ENCODE measurements around the gene RAPH1. TPM values are rescaled to one million over a fixed set of nuclear protein-coding genes. Genes with fewer than 3 reads are reported as not detected.

RAPH1 gene
- total RNA-seq, 1 donor from 2014 or later: 38.6 TPM

DNA sequence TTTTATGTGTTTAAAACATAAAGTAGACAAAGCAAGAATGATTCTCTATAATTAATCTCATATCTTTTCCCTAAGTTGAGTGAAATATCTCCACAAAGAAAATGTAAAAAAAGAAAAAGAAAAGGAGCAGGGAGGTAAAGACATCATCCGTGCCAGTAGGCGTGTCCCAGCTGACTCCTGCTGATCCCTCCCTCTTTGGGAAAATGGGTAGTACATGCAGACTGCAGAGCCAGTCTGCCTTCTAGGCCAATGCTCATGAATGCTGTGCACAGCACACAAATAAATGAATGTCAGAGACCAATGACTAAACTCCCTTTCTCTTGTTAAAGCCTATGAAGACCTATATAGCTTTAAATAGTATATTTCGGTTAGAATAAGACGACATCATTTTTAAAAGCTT, 64.7 kb downstream of the RAPH1 start:
- TF ChIP-seq, protein P1, sequence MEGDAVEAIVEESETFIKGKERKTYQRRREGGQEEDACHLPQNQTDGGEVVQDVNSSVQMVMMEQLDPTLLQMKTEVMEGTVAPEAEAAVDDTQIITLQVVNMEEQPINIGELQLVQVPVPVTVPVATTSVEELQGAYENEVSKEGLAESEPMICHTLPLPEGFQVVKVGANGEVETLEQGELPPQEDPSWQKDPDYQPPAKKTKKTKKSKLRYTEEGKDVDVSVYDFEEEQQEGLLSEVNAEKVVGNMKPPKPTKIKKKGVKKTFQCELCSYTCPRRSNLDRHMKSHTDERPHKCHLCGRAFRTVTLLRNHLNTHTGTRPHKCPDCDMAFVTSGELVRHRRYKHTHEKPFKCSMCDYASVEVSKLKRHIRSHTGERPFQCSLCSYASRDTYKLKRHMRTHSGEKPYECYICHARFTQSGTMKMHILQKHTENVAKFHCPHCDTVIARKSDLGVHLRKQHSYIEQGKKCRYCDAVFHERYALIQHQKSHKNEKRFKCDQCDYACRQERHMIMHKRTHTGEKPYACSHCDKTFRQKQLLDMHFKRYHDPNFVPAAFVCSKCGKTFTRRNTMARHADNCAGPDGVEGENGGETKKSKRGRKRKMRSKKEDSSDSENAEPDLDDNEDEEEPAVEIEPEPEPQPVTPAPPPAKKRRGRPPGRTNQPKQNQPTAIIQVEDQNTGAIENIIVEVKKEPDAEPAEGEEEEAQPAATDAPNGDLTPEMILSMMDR (IDR thresholded peaks at IDR 0.05): no peak
- Mint-ChIP-seq H3K36me3 (ENCODE audit: unreplicated experiment) (peaks cover 9% of the 10 kb centered on the region), H3K27me3 (ENCODE audit: unreplicated experiment) (no peaks in the 10 kb centered on the region), H3K27ac (ENCODE audit: unreplicated experiment) (no peak overlapping the region), H3K9me3 (ENCODE audit: unreplicated experiment) (no peaks in the 10 kb centered on the region), H3K4me3 (ENCODE audit: unreplicated experiment) (no peak overlapping the region), H3K4me1 (ENCODE audit: unreplicated experiment) (peaks cover 14% of the 10 kb centered on the region)
- no peak for DNase-seq (ENCODE audit: extremely low spot score, unreplicated experiment)

DNA sequence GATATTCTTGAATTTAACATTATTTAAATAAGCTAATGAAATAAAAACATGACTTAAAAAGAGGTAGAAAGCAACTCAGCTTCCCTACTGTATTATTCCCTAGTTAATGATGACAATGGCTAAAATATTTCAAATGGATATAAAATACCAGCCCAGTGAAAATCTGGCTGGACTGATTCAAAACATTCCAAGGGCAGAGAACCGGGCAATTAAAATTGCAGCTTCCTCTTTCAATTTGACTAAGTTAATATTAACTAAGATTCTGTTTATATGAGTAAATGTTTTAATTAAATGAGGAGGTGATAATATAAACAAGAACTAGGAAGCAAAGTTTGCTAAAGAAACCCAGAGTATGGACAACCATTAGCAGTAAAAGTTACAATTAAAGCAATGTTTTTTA, 65.6 kb downstream of the RAPH1 start:
- Mint-ChIP-seq H3K4me1 (ENCODE audit: unreplicated experiment) (peaks cover 16% of the 10 kb centered on the region), H3K27ac (ENCODE audit: unreplicated experiment) (peak overlapping the region; percentile 33), H3K4me3 (ENCODE audit: unreplicated experiment) (no peak overlapping the region), H3K27me3 (ENCODE audit: unreplicated experiment) (no peaks in the 10 kb centered on the region), H3K36me3 (ENCODE audit: unreplicated experiment) (peaks cover 11% of the 10 kb centered on the region), H3K9me3 (ENCODE audit: unreplicated experiment) (no peaks in the 10 kb centered on the region)
- TF ChIP-seq, protein P1 (IDR thresholded peaks at IDR 0.05): no peak
- no peak for DNase-seq (ENCODE audit: extremely low spot score, unreplicated experiment)

DNA sequence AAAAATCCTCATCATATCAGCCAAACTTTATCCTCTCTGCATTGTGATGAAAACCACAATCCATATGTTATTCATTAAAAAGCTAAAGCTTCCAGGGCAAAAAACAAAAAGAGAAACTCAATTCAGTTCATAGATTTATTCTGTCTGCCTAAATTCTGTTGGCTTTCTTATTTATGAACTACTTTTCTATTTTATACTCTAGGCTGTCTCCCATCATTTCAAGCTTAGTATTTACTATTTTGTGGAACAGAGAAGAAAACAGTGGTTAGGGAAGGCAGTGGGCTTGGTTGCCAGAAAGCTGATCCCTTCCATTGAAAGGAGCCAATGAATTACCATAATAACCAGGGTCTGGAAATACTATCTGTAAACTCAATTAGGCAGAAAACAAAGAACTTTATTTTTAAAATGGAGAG, 71.8 kb downstream of the RAPH1 start:
- no peak for DNase-seq (ENCODE audit: extremely low spot score, unreplicated experiment)
- TF ChIP-seq, protein P1 (IDR thresholded peaks at IDR 0.05): no peak
- H3K9me3 Mint-ChIP-seq (ENCODE audit: unreplicated experiment): no peaks in the 10 kb centered on the region
- peak overlapping the region; percentile 95 for H3K27ac Mint-ChIP-seq (ENCODE audit: unreplicated experiment)
- H3K4me1 Mint-ChIP-seq (ENCODE audit: unreplicated experiment): peaks cover 31% of the 10 kb centered on the region
- H3K36me3 Mint-ChIP-seq (ENCODE audit: unreplicated experiment): peaks cover 18% of the 10 kb centered on the region
- no peaks in the 10 kb centered on the region for H3K27me3 Mint-ChIP-seq (ENCODE audit: unreplicated experiment)
- H3K4me3 Mint-ChIP-seq (ENCODE audit: unreplicated experiment): peak overlapping the region; percentile 48

DNA sequence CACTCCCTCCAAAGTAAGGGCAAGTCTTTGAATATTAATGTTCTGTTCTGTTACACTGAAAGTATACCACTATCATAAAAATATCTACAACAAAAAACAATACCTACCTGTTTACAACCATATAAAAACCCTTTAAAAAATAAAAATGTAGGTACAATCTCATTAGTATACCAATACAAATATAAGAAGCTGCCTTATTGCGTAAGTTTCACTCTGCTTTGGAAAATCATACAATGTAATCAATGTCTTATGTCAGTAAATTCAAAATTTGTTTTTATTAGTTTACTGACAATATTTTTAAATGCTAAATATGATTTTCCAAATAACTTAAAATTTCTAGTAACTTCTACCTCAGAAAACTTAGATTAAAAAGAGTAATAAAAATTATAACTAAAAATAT, 72.8 kb downstream of the RAPH1 start:
- Mint-ChIP-seq H3K4me1 (ENCODE audit: unreplicated experiment) (peaks cover 31% of the 10 kb centered on the region), H3K27me3 (ENCODE audit: unreplicated experiment) (no peaks in the 10 kb centered on the region), H3K9me3 (ENCODE audit: unreplicated experiment) (no peaks in the 10 kb centered on the region), H3K4me3 (ENCODE audit: unreplicated experiment) (no peak overlapping the region), H3K27ac (ENCODE audit: unreplicated experiment) (peak overlapping the region; percentile 86), H3K36me3 (ENCODE audit: unreplicated experiment) (peaks cover 18% of the 10 kb centered on the region)
- TF ChIP-seq, protein P1 (IDR thresholded peaks at IDR 0.05): no peak
- DNase-seq (ENCODE audit: extremely low spot score, unreplicated experiment): no peak

DNA sequence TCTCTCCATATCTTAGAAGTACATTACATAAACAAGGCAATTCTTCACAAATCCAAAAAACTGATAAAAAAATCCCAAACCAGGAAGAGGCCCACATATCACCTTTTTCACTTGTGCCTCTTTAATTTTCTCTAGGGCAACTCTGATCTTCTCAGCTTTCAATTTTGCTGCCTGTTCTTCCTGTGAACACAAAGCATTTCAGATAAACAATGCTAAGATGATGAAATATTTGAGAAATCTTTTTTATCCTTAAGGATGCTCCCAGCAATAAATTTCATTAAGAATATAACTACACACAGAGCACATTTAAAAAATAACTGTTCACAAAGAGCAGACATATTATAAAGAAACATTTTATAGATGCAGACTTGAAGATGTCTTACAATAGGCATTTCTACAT, 73.4 kb downstream of the RAPH1 start:
- Mint-ChIP-seq H3K27ac (ENCODE audit: unreplicated experiment) (peak overlapping the region; percentile 86), H3K27me3 (ENCODE audit: unreplicated experiment) (no peaks in the 10 kb centered on the region), H3K9me3 (ENCODE audit: unreplicated experiment) (no peaks in the 10 kb centered on the region), H3K36me3 (ENCODE audit: unreplicated experiment) (peaks cover 18% of the 10 kb centered on the region), H3K4me1 (ENCODE audit: unreplicated experiment) (peaks cover 31% of the 10 kb centered on the region), H3K4me3 (ENCODE audit: unreplicated experiment) (peak overlapping the region; percentile 33)
- no peak for DNase-seq (ENCODE audit: extremely low spot score, unreplicated experiment)
- TF ChIP-seq, protein P1 (IDR thresholded peaks at IDR 0.05): no peak

Data from osteocyte (in vitro differentiated cells).